ENCODE results near the gene EXOSC9. TPM values are rescaled to one million over a fixed set of nuclear protein-coding genes. Genes with fewer than 3 reads are reported as not detected.
A peak's percentile ranks its signal among the peaks of the same experiment; 100 is the strongest.

EXOSC9 gene
- total RNA-seq (2014; rRNA removed; shearing (Covaris generic)) = 45.7 and 47.6 TPM in 2 replicates

GRCh38 chr4:121800961-121801714 lies at the start of gene EXOSC9:
EXOSC9 (plus strand) TSS chr4:121801323; CDS start chr4:121801425, 102 bp downstream.
- DNase-seq (ENCODE audit: low read depth) = peak; percentile 89

GRCh38 chr4:121752142-121752541 lies 49.0 kb upstream of the EXOSC9 start:
- peak; percentile 55 for DNase-seq (ENCODE audit: low read depth)

GRCh38 chr4:121758925-121759568 lies 42.1 kb upstream of the EXOSC9 start:
- DNase-seq (ENCODE audit: low read depth) = no peak

DNA sequence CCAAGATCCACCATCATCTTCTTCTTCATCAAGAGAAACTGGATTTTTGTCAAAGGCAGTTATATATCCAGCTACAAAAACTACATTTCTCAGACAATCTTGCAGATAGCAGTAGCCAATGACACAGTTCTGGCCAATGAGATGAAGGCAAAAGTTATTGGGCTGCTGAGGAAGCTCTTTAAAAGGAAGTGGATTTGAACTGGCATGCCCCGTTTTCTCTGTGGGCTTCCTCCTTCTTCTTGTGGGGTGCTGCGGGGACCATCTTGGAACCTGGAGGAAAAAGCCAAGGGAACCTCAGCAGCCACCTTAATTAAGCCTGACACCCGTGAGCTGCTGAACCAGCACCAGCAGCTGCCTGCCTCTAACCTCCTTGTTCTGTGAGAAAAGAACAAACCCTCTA lies 40.9 kb upstream of the EXOSC9 start:
- no peak for DNase-seq (ENCODE audit: low read depth)

DNA sequence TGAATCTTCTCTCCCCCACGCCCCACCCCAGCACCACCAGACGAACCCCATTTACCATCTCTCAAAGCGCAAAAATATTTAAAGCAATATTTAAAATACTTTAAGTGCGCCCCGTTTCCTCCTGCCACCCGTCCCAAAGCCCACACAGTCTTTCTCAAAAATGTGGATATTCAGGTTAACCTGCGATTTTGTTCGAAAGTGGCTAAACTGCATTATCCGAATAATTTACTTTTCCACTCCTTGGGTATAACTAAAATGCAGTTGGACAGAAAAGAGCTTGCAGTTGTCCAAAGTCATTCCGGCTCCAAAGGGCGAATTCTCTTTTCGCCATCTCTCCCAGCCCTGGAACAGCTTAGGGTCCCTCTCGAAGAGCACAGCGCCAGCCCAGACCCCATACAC lies 36.8 kb upstream of the EXOSC9 start:
- no peak for DNase-seq (ENCODE audit: low read depth)

GRCh38 chr4:121764702-121765367 lies 36.3 kb upstream of the EXOSC9 start, which contains the start of gene SMIM43:
SMIM43 (minus strand) TSS chr4:121765164; CDS start chr4:121765105, 59 bp downstream.
- peak; percentile 8 for DNase-seq (ENCODE audit: low read depth)

DNA sequence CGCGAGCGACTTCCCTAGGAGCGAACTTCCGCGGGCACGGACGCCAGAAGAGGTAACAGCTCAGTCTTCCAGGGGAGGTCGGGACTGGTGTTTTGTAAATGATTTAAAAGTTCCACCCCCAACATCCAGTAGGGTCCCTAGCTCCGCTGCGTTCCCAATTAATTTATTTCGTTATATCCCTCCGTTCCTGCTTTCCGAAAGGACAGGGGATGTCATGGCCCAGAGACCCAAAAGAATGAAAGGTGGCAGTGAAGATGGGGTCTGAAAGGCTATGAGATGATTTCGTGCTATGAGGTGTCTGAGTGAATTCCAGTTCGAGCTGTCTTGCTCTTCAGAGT lies 35.8 kb upstream of the EXOSC9 start:
- DNase-seq (ENCODE audit: low read depth) = peak; percentile 2

DNA sequence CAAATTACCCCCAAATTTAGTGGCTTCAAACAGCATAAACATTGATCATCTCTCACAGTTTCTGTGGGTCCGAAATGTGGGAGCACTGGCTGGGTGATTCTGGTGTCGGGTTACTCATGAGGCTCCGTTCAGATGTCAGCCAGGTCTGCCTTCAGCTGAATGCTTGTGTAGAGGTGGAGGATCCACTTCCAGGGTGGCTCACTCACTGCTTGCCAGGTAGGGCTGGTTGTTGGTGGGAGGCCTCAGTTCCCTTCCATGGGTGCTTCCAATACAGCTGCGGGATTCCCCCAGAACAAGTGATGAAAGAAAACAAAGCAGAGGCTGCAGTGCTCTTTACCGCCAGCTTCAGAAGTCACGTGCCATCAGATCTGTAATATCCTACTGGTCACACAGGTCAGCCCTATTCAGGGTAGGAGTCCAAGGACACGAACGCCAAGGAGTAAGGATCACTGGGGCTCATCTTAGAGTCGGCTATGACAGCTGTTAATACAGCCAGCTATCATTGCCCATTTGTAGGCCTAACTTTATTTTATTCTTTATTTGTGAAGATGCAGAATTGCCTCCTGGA lies 35.1 kb upstream of the EXOSC9 start:
- DNase-seq (ENCODE audit: low read depth) = no peak

DNA sequence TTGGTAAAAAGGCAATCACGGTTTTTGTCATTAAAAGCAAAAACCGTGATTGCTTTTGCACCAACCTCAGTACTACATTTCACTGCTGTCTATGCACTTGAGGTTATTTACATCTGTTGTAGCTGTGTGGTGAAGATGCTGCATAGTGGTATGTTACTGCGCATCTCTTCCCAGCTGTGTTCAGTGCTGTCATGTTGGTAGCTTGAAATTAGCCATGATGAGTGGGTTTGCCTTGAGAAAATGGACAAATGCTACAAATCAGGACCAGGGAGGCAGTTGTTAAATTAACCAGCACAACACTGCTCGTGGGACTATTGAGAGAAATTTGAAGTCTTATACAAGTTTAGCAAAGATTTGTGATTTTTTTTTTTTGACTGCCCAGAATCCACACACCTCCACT lies 34.0 kb upstream of the EXOSC9 start:
- DNase-seq (ENCODE audit: low read depth) = no peak

GRCh38 chr4:121769341-121769740 lies 31.8 kb upstream of the EXOSC9 start:
- DNase-seq (ENCODE audit: low read depth) = no peak

- DNase-seq (ENCODE audit: low read depth) = no peak
Observed at GRCh38 chr4:121771869-121772268, 29.3 kb upstream of the EXOSC9 start.

DNA sequence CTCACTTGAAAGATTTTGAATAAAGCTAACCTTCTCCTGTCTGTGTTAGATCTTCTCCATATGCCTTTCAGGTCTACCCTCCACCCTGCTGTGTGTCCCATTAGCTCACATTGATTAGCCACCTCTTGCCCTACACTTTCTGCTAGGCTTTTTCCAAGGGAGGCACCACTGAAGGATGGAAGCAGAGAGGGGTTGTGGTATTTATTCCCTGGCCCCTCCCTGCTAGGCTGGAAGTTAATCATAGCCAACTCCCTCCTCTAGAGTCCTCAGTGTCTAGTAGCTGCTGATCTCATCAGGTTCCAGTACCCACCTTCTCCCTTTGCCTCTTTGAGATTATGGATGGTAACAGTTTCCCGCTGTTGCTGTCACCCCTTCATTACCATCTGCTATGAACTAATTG lies 27.2 kb upstream of the EXOSC9 start:
- DNase-seq (ENCODE audit: low read depth) = no peak

DNA sequence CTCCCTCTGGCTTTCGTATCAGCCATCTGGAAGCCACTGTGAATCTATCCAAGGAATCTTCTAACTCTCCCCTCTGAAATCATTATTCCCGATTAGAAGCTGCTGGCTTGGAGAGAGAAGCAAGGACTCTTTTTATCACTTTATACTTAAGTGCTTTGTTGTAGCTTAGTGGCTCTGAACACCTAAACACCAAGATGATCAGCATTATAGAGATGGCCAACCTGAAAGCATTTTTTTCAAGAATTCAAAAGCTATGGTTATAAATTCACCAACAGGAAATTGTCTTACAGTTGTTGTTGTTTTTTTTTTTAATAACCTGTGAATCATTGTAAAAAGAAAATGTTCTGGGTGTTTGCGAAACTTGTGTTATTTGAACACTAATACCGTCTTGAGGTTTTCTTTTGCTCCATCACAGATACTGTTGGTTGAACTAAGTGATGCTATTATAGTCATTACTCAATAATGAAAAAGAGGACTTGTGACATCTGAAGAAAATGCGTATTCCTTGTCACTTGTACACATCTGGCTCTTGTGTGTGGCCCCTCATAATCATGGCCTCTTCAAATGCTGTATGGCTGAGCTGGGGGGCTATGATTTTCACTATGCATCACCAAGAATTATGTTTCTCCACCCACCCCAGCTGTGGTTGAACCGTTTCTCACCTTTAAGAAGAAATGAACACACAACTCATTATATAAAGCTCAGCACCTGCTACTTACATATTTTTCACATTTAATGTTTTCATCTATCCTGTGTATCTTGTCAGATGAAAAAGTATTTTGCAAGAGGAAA lies 24.3 kb upstream of the EXOSC9 start:
- DNase-seq (ENCODE audit: low read depth) = no peak

- DNase-seq (ENCODE audit: low read depth) = peak; percentile 76
Observed at GRCh38 chr4:121777625-121778024, 23.5 kb upstream of the EXOSC9 start.

- no peak for DNase-seq (ENCODE audit: low read depth)
Observed at GRCh38 chr4:121778991-121779628, 22.0 kb upstream of the EXOSC9 start.

DNA sequence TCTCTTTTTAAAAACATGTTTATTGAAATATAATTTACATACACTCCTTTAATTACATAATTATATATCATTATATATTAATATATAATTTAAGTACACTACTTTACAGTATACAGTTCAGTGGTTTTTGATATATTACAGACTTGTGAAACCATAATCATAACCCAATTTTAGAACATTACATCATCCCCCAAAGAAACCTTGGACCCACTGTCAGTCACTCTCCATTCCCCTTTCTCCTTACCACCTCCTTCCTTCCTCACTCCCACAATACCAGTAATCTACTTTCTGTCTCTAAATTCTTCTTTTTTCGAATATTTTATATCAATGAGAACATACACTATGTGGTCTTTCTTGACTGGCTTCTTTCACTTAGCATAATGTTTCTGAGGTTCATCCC lies 17.9 kb upstream of the EXOSC9 start:
- DNase-seq (ENCODE audit: low read depth) = no peak

DNA sequence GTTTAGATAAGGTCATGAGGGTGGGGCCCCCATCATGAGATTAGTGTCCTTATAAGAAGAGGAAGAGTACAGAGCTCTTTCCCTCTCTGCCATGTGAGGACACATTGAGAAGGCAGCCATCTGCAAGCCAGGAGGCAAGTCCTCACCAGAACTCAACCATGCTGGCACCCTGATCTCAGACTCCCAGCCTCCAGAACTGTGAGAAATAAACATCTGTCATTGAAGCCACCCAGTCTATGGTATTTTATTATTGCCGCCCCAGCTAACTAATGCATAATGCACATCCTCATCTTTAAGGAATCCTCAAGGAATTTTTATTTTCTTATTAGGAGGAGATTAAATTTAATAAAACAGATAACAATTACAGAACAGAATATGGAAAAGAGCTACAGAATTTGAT lies 16.7 kb upstream of the EXOSC9 start:
- no peak for DNase-seq (ENCODE audit: low read depth)

DNA sequence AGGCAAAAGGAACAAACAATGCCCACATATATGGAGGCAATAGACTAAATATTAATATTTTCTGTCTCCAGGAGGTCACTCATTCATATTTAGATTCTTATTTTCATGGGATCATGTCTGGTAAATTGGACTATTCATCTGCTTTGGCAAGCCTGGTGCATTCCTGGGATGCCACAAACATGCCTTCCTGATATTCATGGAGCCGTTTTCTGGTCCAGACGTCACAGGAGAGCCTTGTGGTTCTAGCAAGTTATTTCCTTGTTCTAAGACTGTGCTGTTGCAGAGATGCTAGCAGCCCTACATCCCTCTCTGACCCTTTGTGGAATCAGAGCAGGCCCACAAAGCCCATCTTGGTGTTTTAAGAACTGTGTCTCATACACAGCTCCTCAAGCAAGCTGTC lies 16.1 kb upstream of the EXOSC9 start:
- peak; percentile 91 for DNase-seq (ENCODE audit: low read depth)

DNA sequence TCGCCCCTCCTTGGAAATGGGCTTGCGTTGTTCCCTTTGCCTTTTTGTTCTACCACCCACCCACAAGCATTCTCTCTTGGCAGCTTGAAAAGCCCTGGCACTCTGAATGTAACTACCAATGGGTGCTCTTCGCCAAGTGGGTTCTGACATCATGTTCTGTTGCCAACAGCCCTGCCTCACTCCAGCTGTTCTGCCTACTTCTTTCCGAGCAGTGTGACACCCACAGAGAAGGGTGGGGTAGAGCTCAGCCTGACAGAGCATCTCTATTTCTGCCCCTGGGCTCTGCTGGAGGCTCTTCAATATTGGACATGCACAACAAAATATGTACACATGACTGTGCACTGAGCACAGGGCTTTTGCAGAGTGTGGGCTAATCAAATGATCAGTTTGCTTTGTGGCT lies 15.6 kb upstream of the EXOSC9 start:
- DNase-seq (ENCODE audit: low read depth) = no peak

DNA sequence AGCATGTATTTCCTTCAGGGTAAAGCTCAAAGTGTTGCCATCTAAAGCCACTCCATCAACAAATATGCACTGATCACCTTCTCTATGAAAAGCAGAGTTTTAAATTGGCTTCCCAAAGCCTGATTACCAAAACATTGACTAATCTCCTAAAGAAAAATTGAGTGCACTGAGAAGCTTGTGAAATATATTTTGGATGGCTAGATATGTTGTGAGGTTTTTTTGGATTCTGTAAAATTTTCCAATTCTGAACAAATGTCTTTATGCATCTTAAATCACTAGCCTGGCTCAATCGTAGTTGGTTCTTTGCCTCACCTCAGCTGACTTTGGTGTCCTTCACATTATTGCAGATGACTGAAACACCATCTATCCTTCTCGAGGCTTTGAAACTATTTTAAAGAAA lies 14.9 kb upstream of the EXOSC9 start:
- no peak for DNase-seq (ENCODE audit: low read depth)

DNA sequence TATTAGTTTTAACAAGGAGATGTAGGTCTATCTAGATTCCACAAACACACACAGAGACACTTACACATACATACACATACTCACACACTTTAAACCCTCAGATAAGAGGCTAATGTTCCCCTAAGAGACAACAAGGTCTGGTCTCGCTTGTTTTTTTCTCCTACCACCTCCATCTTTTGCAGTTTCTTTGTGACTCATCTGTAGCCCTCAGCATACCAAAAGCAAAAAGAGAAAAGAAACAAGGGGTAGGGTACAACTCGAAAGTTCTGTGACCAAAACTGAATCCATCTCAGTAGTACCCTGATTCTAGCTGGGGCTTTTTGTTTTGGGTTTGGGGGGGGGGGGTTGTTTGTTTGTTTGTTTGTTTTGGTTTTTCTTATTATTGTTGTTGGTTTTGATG lies 12.2 kb upstream of the EXOSC9 start:
- no peak for DNase-seq (ENCODE audit: low read depth)
